ENCODE measurements around the gene SIL1.

DNA sequence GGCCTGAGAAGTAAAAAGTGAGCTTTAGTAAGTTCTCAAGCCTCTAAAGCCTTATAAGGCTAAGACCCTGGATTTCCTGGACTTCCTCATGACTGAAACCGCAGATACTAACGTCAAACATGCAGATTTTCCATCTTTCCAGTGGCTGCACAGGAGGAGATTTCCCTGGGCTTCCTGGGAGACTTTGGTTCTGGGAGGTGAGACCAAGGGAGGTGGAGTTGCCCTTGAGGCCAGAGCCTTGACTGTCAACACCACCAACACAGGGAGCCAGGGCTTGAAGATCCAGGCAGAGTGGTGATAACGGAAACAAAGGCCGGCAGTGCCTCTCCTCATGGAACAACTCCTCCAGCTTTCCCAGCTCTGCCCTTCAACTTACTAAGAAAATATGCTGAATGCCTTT, 178.3 kb downstream of the SIL1 start:
- TF ChIP-seq ARNT (IDR thresholded peaks at IDR 0.05) (no peak), ZNF556 (CRISPR knock-in tag; IDR thresholded peaks at IDR 0.05; ENCODE audit: borderline replicate concordance) (no peak), EP300 (IDR thresholded peaks at IDR 0.05; ENCODE audit: low read depth in 2 of 2, low read length in 2 of 2) (no peak), EP300 (CRISPR knock-in tag; IDR thresholded peaks at IDR 0.05; ENCODE audit: borderline replicate concordance) (no peak), NFRKB (IDR thresholded peaks at IDR 0.05) (no peak), POLR2A (IDR thresholded peaks at IDR 0.05; ENCODE audit: insufficient read depth in 1 of 2, low read depth in 2 of 2, low read length in 2 of 2) (no peak), POLR2AphosphoS2 (IDR thresholded peaks at IDR 0.05; ENCODE audit: low read depth, low read length) (no peak)
- TF ChIP-seq, protein P1, sequence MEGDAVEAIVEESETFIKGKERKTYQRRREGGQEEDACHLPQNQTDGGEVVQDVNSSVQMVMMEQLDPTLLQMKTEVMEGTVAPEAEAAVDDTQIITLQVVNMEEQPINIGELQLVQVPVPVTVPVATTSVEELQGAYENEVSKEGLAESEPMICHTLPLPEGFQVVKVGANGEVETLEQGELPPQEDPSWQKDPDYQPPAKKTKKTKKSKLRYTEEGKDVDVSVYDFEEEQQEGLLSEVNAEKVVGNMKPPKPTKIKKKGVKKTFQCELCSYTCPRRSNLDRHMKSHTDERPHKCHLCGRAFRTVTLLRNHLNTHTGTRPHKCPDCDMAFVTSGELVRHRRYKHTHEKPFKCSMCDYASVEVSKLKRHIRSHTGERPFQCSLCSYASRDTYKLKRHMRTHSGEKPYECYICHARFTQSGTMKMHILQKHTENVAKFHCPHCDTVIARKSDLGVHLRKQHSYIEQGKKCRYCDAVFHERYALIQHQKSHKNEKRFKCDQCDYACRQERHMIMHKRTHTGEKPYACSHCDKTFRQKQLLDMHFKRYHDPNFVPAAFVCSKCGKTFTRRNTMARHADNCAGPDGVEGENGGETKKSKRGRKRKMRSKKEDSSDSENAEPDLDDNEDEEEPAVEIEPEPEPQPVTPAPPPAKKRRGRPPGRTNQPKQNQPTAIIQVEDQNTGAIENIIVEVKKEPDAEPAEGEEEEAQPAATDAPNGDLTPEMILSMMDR (CRISPR knock-in tag; IDR thresholded peaks at IDR 0.05), result no peak
- TF ChIP-seq, protein P2, sequence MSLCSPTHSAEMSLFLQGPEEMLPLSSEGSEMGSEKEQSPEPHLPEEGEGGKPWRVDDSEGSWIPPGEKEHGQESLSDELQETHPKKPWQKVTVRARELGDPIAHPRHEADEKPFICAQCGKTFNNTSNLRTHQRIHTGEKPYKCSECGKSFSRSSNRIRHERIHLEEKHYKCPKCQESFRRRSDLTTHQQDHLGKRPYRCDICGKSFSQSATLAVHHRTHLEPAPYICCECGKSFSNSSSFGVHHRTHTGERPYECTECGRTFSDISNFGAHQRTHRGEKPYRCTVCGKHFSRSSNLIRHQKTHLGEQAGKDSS (CRISPR knock-in tag; IDR thresholded peaks at IDR 0.05; ENCODE audit: borderline replicate concordance, low read depth), result no peak
